Measurements from ENCODE around the gene KRTAP23-1.
A peak's percentile ranks its signal among the peaks of the same experiment; 100 is the strongest.

Gene KRTAP23-1

GRCh38 chr21:30348506-30348905 lies at the start of gene KRTAP23-1:
KRTAP23-1 (minus strand) TSS chr21:30348606; CDS start chr21:30348606, 0 bp downstream.
- no peak for DNase-seq

- no peak for DNase-seq
Observed at GRCh38 chr21:30395731-30396130, 47.3 kb upstream of the KRTAP23-1 start, which contains the start of gene KRTAP13-1. KRTAP13-1 (plus strand) TSS chr21:30396031; CDS start chr21:30396087, 56 bp downstream.

- DNase-seq = no peak
Observed at GRCh38 chr21:30391492-30392025, 43.2 kb upstream of the KRTAP23-1 start.

GRCh38 chr21:30382201-30382600 lies 33.8 kb upstream of the KRTAP23-1 start:
- DNase-seq = no peak

GRCh38 chr21:30372139-30372770 lies 23.8 kb upstream of the KRTAP23-1 start, which contains the start of gene KRTAP13-2:
KRTAP13-2 (minus strand) TSS chr21:30372271; CDS start chr21:30372213, 58 bp downstream.
- DNase-seq = no peak

- DNase-seq = no peak
Observed at GRCh38 chr21:30355906-30356305, 7.5 kb upstream of the KRTAP23-1 start.

- DNase-seq = no peak
Observed at GRCh38 chr21:30354308-30355005, 6.1 kb upstream of the KRTAP23-1 start.

GRCh38 chr21:30351534-30351933 lies 3.1 kb upstream of the KRTAP23-1 start:
- no peak for DNase-seq

- DNase-seq = no peak
Observed at GRCh38 chr21:30349572-30349971, 1.2 kb upstream of the KRTAP23-1 start.

GRCh38 chr21:30345014-30345413 lies 3.4 kb downstream of the KRTAP23-1 start:
- no peak for DNase-seq

GRCh38 chr21:30340714-30341573 lies 7.5 kb downstream of the KRTAP23-1 start:
- peak; percentile 37 to 46 for DNase-seq

- DNase-seq = no peak
Observed at GRCh38 chr21:30338717-30339116, 9.7 kb downstream of the KRTAP23-1 start.

GRCh38 chr21:30337772-30338171 lies 10.6 kb downstream of the KRTAP23-1 start:
- no peak for DNase-seq

- no peak for DNase-seq
Observed at GRCh38 chr21:30337276-30337744, 11.1 kb downstream of the KRTAP23-1 start, which contains the start of gene KRTAP27-1. KRTAP27-1 (minus strand) TSS chr21:30337694; CDS start chr21:30337668, 26 bp downstream.

GRCh38 chr21:30336596-30336995 lies 11.8 kb downstream of the KRTAP23-1 start:
- no peak for DNase-seq

- no peak for DNase-seq
Observed at GRCh38 chr21:30333736-30334135, 14.7 kb downstream of the KRTAP23-1 start.

- DNase-seq = no peak
Observed at GRCh38 chr21:30332681-30333080, 15.7 kb downstream of the KRTAP23-1 start.

GRCh38 chr21:30329203-30329875 lies 19.1 kb downstream of the KRTAP23-1 start:
- no peak for DNase-seq

- no peak for DNase-seq
Observed at GRCh38 chr21:30326390-30326789, 22.0 kb downstream of the KRTAP23-1 start.

GRCh38 chr21:30320215-30320614 lies 28.2 kb downstream of the KRTAP23-1 start, which contains the start of gene KRTAP26-1:
KRTAP26-1 (minus strand) TSS chr21:30320315; CDS start chr21:30320035, 280 bp downstream.
- DNase-seq = no peak

GRCh38 chr21:30315701-30316100 lies 32.7 kb downstream of the KRTAP23-1 start:
- no peak for DNase-seq

GRCh38 chr21:30306884-30307283 lies 41.5 kb downstream of the KRTAP23-1 start:
- no peak for DNase-seq
